Stimulated activated naive CD8-positive, alpha-beta T cell treated with anti-CD3 and anti-CD28 coated beads, Interleukin-15, Interleukin-2, amounts not matched to agents 100 U/mL and 50 U/mL, for 24 hours (primary cell): ENCODE measurements around the gene SLC5A1.

Experiments used
- ATAC-seq: fragments of 150-1000 bp; cut with Tn5 transposase; one replicate; pipeline ENCODE4 v1.10.0; 2021
- DNase-seq: peaks from one replicate; pipeline ENCODE4 v3.0.0; 2021

The SLC5A1 gene

DNA sequence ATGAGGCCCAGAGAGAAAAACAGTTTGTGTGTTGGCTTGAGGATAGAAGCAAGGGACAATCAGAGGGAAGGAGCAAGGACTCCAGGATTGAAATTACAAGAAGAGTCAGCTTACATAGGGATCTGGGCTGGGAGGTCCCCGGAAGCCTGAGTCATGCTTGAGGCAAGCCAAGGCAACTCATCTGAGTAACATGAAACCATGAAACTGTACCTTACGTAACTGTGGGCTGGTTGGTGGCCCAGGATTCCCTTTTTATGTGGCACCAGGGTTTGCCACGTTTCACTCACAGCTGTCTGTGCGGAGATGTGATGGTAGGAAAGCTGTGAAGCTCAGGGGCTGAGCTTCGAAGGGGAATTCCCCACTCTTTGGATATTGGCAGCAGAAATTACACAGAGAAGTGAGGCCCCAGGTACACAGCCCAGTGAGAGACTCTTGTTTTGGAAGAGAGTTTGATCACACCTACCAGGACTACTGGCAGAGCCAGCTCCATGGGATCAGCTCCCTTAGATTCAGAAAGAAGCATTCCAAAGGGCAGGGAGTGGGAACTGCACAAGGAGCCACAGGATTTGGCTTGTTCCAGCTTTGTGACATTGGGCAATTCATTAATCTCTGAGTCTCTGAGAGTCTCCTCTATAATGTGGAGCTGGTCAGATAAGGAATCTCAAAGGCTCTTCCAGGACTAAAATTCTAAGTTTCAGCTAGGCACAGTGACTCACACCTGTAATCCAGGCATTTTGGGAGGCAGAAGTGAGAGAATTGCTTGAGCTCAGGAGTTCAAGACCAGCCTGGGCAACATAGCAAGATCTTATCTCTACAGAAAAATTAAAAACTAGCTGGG is 7.8 kb downstream of the SLC5A1 start:
- DNase-seq: peak; percentile 69
- peak; percentile 95 for ATAC-seq

DNA sequence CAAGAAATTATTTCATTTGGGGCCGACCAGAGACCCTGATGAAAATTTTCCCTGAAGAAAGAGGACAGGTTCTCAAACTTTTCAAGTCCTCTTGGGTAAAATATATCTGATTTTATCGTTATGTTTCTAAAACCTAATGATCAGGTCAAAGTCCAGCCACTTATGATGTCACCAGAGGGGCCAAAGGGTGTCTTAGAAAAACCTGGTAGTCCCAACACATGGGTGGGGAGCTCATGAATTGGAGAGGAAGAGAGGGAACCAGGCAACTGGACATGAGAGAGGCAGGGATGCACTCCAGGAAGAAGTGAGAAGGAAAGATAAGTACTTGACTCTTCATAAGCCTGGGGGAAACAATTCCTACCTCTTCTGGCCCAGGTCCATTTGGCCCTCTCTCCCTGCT is 9.2 kb downstream of the SLC5A1 start:
- DNase-seq: no peak
- ATAC-seq: no peak

GRCh38 chr22:32052936-32053791 is 10.1 kb downstream of the SLC5A1 start:
- no peak for DNase-seq

GRCh38 chr22:32055069-32055468 is 12.0 kb downstream of the SLC5A1 start:
- DNase-seq (no peak), ATAC-seq (no peak)

More at GRCh38 chr22:32052936-32053791, 10.1 kb downstream of the SLC5A1 start:
- ATAC-seq: no peak

- DNase-seq (no peak), ATAC-seq (no peak)
Observed at GRCh38 chr22:32058656-32059260, 15.7 kb downstream of the SLC5A1 start.

DNA sequence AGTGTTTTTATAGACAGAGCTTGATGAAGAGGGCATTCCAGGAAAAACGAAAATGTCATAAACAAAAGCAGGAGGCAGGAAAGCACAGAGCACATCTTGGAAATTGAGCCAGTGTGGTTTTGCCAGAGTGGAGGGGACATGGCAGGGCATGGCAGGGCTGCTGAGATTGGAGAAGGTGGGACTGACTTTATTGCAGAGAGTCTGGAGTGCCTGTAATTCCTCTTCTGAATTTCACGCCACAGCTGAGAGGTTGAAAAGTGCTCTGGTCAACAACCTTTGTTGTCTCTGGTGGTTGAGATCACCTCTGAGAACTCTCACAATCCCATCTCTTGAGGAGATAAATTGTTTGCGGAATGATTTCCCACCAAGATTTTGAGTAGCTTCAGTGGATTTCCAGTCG is 16.4 kb downstream of the SLC5A1 start:
- no peak for DNase-seq
- ATAC-seq: no peak

- no peak for ATAC-seq
Observed at GRCh38 chr22:32063701-32064100, 20.6 kb downstream of the SLC5A1 start.

DNA sequence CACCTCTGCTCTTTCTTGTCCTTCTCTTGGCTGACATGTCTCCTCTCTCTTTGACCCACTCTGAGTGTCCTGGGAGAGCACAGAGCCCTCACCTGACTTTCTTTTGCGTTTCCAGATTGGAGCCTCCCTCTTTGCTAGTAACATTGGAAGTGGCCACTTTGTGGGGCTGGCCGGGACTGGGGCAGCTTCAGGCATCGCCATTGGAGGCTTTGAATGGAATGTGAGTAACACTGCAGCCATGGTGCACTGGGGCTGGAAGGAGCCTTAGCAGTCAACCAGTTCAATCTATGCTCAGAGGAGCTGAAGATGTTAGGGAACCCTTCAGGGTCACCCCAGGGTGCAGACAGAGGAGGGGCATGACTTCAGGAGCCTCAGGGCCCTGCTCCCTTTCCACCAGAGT is 23.8 kb downstream of the SLC5A1 start:
- no peak for DNase-seq
- ATAC-seq: no peak

More at GRCh38 chr22:32063701-32064100, 20.6 kb downstream of the SLC5A1 start:
- no peak for DNase-seq

- no peak for ATAC-seq
- DNase-seq: no peak
Observed at GRCh38 chr22:32067613-32068012, 24.6 kb downstream of the SLC5A1 start.

DNA sequence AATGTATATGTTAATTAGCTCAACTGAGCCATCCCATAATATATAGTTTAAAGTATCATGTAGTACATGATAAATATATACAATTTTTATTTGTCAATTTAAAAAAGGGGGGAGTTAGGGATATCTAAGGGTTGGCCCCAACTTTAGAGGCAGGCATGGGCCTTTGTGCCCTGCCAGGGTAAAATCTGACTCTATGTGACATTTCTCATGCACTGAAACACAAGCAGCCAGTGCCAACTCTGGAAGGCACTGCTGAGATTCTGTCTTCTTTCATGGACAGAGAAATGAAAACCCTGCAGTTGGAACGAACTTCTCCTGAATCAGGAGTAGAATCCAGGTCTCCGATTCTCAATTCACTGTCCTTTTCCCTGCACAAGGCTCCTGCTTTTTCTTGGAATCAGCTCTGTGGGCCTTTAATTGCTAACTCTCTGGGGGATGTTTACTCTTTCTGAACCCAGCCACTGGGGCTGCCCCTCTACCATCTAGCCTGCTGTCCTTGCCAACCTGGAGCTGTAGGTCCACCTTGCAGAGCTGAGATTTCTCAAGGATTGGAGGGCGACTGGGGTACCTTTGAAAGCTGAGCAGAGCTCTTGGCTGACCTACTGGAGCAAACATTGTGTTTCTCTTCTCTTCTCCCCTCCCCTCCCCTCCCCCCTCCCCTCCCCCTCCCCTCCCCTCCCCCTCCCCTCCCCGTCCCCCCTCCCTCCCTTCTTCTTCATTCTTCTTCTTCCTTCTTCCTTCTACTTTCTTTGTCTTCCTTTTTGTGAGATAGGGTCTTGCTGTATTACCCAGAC is 26.7 kb downstream of the SLC5A1 start:
- ATAC-seq: no peak
- no peak for DNase-seq

DNA sequence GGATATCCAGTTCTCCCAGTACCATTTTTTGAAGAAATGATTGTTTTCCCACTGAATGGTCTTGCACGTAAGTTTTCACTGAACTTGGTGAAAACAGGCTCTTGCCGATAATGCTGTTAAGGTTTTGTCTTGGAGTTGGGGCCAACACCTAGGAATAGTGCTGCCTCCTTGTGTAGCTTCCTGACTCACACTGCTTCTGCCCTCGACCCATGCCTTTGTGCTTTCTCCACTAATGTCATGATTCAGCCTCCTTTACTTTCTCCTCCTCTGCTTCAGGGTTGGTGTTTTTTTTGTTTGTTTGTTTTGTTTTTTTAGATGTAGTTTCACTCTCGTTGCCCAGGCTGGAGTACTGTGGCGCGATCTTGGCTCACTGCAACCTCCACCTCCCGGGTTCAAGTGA is 30.2 kb downstream of the SLC5A1 start:
- no peak for ATAC-seq

DNA sequence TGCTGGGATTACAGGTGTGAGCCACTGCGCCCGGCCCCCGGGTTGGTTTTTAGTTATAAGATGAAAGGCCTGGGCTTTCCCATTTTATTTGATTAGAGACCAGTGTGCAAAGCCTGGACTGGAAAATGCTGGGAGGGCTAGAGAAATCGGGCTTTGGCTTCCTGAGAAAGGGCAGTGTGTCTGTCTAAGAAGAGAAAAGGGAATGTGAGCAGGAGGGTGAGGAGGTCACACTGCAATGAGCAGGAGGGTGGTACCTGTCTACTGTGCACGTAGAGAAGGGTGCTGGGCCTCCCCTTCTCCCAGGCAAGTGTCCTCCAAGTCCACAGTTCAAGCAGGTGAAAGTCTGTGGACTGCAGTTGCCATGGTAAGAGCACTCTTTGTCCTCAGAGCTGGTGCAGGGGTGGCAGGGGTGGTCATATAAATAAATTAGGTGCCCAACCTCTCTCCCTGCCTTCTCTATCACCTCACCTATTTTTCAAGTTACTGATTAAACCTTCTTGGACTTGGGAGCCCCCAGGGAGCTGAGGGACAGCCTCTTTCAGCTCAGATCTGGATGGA is 30.8 kb downstream of the SLC5A1 start:
- ATAC-seq: no peak

More for the DNA sequence above, 30.2 kb downstream of the SLC5A1 start:
- DNase-seq: no peak

GRCh38 chr22:32075997-32076760 is 33.1 kb downstream of the SLC5A1 start:
- ATAC-seq: no peak
- DNase-seq: no peak

More for the DNA sequence above, 30.8 kb downstream of the SLC5A1 start:
- no peak for DNase-seq

DNA sequence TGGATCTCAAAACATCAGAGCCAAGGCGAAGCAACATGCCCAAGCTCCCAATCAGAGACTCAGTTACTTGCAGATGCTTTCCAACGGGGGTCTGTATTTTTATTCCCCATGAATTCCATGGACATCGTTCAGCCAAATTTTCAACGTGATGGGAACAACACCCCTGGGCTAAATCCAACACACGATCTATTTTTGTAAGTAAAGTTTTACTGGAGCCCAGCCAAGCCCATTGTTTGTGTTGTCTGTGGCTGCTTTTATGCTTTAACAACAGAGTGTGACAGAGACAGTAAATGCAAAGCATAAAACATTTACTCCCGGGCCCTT is 33.7 kb downstream of the SLC5A1 start:
- ATAC-seq (no peak), DNase-seq (no peak)

DNA sequence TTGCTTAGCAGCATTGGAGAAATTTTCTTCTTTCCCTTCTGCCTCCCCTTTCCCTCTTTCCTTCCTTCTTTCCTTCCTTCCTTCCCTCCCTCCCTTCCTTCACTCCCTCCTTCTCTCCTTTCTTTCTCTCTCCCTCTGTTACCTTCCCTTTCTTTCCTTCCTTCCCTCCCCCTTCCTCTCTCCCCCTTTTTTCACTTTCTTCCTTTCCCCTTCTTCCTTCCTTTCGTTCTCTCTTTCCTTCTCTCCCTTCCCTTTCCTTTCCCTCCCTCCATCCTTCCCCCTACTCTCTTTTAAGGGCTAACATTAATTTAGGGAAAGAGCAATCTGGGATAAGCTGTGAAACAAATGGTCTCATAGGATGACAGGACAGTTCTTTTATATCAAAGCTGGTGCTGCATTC is 34.1 kb downstream of the SLC5A1 start:
- DNase-seq: no peak
- no peak for ATAC-seq

- ATAC-seq (no peak), DNase-seq (no peak)
Observed at GRCh38 chr22:32079130-32080089, 36.3 kb downstream of the SLC5A1 start.

GRCh38 chr22:32080904-32081303 is 37.8 kb downstream of the SLC5A1 start:
- DNase-seq: no peak
- ATAC-seq: no peak

- no peak for ATAC-seq
- no peak for DNase-seq
Observed at GRCh38 chr22:32082331-32082730, 39.3 kb downstream of the SLC5A1 start.

DNA sequence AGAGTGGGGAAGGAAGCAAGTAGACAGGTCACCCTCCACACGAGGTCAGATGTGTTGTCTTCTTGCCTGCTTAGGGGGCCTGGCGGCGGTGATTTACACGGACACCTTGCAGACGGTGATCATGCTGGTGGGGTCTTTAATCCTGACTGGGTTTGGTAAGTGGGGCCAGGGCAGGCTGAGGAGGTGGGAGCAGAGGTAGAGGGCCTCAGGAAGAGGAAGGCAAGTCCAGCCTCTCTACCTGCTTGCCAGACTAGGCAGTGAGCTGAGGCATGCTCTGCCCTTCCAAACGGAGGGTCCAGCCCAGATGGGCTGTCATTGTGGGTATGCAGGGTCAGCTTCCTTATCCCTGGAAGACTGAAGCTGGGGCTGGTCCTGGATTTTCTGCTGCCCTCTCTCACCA is 39.9 kb downstream of the SLC5A1 start:
- no peak for DNase-seq
- ATAC-seq: no peak

GRCh38 chr22:32083814-32084213 is 40.8 kb downstream of the SLC5A1 start:
- no peak for DNase-seq

More at GRCh38 chr22:32083814-32084213, 40.8 kb downstream of the SLC5A1 start:
- ATAC-seq: no peak
